Stimulated activated naive CD8-positive, alpha-beta T cell treated with anti-CD3 and anti-CD28 coated beads, Interleukin-15, amount 100 ng/mL, for 72 hours (primary cell): ENCODE measurements around the gene FAT3.

Experiments used
- ATAC-seq: fragments of 150-1000 bp; cut with Tn5 transposase; 2 replicates; pipeline ENCODE4 v1.10.0; 2021; ENCODE audit warnings: mild to moderate bottlenecking, moderate library complexity
- DNase-seq, 2 donors: peaks; one replicate each; pipeline ENCODE4 v3.0.0; 2021 to 2022
- H3K27ac Mint-ChIP-seq, 2 donors: one replicate each; pipeline ENCODE4 v1.8.0; 2022; ENCODE audit warnings: mild to moderate bottlenecking in 2 of 2, mixed read lengths in 2 of 2, moderate library complexity in 2 of 2
- H3K27me3 Mint-ChIP-seq: one replicate; pipeline ENCODE4 v1.8.0; 2022; ENCODE audit warnings: mixed read lengths
- H3K4me1 Mint-ChIP-seq: one replicate; pipeline ENCODE4 v1.8.0; 2022; ENCODE audit warnings: mild to moderate bottlenecking, mixed read lengths
- H3K4me3 Mint-ChIP-seq, 2 donors: one replicate each; pipeline ENCODE4 v1.8.0; 2022; ENCODE audit warnings: mild to moderate bottlenecking in 2 of 2, mixed read lengths in 2 of 2, moderate library complexity in 1 of 2
- H3K9me3 Mint-ChIP-seq, 2 donors: one replicate each; pipeline ENCODE4 v1.8.0; 2022; ENCODE audit warnings: mixed read lengths in 2 of 2

The FAT3 gene

GRCh38 chr11:92224054-92224406 lies 588 bp upstream of the FAT3 start:
- DNase-seq, result no peak
- H3K27me3 Mint-ChIP-seq, result peaks cover 71% of the 10 kb centered on the region
- H3K4me1 Mint-ChIP-seq, result peaks cover 6% of the 10 kb centered on the region
- H3K4me3 Mint-ChIP-seq, result no peak overlapping the region
- no peak overlapping the region for H3K27ac Mint-ChIP-seq
- peaks cover 0 to 6% of the 10 kb centered on the region in 2 donors for H3K9me3 Mint-ChIP-seq
- no peak for ATAC-seq

DNA sequence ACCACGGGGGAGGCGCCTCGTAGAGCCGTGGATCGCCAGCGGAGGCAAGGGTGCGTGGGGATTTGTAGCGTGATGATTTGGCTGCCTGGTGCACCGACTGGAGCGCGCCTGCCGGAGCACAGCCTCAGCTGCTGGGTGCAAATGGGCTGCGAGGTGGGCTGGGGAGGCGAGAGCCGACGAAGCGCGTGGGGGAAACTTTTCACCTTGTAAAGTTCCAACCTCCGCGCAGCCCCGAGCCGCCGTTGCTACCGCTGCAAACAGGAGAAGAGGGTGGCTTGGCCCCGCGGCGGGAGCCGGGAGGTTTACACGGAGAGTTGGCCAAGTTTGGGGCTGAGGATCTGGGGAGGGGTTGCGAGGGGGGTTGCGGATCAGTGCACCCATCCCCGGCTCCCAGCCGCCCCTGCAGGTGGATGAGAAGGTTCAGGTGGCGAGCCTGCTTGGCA lies 528 bp downstream of the FAT3 start:
- DNase-seq, result no peak
- peaks cover 0 to 6% of the 10 kb centered on the region in 2 donors for H3K9me3 Mint-ChIP-seq
- H3K4me1 Mint-ChIP-seq, result peaks cover 6% of the 10 kb centered on the region
- peaks cover 74% of the 10 kb centered on the region for H3K27me3 Mint-ChIP-seq
- no peak overlapping the region for H3K27ac Mint-ChIP-seq
- H3K4me3 Mint-ChIP-seq, result no peak overlapping the region
- ATAC-seq, result no peak

- ATAC-seq, result no peak
- peaks cover 70% of the 10 kb centered on the region for H3K27me3 Mint-ChIP-seq
- H3K9me3 Mint-ChIP-seq, result peaks cover 0 to 6% of the 10 kb centered on the region in 2 donors
- no peak overlapping the region for H3K27ac Mint-ChIP-seq
- H3K4me3 Mint-ChIP-seq, result no peak overlapping the region
- no peak for DNase-seq
- peaks cover 6% of the 10 kb centered on the region for H3K4me1 Mint-ChIP-seq
These were observed 1.1 kb downstream of the FAT3 start for GRCh38 chr11:92225568-92226330.

DNA sequence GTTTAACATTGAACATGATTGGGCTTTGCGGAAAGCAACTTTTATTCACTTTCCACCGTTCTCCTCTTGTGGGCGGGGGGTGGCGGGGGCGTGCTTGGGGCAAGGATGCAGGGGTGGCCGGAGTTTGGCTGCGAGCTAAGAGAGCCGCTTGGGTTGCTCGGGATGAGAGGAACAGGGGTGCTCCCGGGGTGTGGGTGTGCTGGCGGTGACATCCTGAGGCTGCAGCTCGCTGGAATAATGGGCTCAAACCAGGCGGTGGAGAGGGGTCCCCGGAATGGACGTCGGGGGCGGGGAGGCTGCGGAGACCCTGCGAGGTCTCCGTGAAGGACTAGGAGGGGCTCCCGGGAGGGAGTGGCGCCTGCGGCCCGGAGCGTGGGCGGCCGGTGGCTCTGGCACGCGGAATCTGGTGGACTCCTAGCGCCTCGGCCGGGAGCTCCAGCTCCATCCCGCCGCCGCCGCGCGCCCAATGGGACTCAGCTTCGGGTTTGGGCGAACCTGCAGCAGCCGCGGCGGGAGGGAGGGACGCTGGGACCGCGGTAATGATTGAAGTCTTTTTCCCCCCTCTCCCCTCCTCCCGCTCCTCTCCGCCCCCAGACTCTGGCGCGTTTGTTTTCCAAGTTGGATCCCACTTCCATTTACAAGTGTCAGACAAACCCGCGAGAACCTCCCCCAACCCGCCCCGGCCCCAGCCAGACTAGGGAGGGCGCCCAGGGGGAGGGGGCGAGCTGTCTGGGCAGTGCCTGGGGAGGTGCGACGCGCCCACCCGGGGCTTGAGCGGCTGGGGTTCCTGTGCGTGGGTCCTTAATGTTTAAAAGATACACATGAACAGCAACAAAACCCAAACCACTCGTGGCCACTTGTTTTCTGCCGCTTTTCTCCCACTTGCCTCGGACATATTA lies 2.0 kb downstream of the FAT3 start:
- peaks cover 6% of the 10 kb centered on the region for H3K4me1 Mint-ChIP-seq
- no peak for DNase-seq
- ATAC-seq, result no peak
- H3K9me3 Mint-ChIP-seq, result peaks cover 0 to 6% of the 10 kb centered on the region in 2 donors
- no peak overlapping the region for H3K27ac Mint-ChIP-seq
- no peak overlapping the region for H3K4me3 Mint-ChIP-seq
- peaks cover 68% of the 10 kb centered on the region for H3K27me3 Mint-ChIP-seq

- Mint-ChIP-seq H3K9me3 (peaks cover 0 to 6% of the 10 kb centered on the region in 2 donors), H3K4me1 (peaks cover 6% of the 10 kb centered on the region), H3K27ac (no peak overlapping the region), H3K27me3 (peaks cover 67% of the 10 kb centered on the region), H3K4me3 (no peak overlapping the region)
- ATAC-seq, result no peak
- DNase-seq, result no peak
These were observed 2.7 kb downstream of the FAT3 start for GRCh38 chr11:92227230-92227814.

GRCh38 chr11:92227959-92228935 lies 3.6 kb downstream of the FAT3 start:
- no peak for ATAC-seq
- H3K27ac Mint-ChIP-seq, result no peak overlapping the region
- H3K27me3 Mint-ChIP-seq, result peaks cover 58% of the 10 kb centered on the region
- peaks cover 6% of the 10 kb centered on the region for H3K4me1 Mint-ChIP-seq
- peaks cover 0 to 6% of the 10 kb centered on the region in 2 donors for H3K9me3 Mint-ChIP-seq
- H3K4me3 Mint-ChIP-seq, result no peak overlapping the region
- DNase-seq, result no peak

DNA sequence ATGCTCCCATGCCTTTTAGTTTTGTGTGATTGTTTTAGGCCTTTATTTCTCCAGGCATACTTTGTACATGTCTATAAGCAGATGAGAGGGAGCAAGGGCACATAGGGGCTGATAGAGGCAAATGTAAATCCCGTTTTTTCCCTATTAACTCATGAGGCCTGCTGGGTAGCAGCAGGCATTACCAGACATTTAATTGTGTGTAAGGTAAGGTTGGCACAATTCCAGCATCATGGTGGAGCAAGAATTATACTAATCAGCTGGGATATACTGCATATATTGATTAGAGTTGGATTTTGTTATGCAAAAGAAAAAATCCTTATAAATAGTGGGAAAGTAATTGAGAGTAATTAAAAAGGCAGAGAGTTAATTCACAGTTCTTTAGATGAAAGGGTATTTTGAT lies 12.2 kb downstream of the FAT3 start:
- Mint-ChIP-seq H3K4me1 (no peaks in the 10 kb centered on the region), H3K27me3 (no peaks in the 10 kb centered on the region), H3K4me3 (no peak overlapping the region), H3K27ac (no peak overlapping the region), H3K9me3 (no peaks in the 10 kb centered on the region)
- DNase-seq (no peak), ATAC-seq (no peak)

DNA sequence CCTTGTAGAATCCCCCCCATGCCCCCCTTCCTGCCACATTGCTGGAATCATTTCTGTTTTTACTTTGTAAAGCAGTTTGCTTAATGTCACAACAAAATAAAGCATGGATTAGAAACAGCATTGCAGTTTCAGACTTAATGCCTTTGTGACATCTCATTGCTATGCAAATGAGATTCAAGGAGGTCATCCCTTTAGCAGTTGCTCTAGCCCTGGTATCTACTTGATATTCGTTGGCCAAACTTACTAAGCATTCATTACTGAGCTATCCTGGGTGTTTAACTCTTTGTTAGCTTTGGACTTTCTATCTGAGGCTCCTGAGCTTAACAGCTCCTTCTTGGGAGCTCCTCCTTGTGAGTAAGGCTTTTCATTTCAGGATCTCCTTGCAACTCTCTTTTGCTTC lies 16.3 kb downstream of the FAT3 start:
- DNase-seq, result no peak
- H3K4me1 Mint-ChIP-seq, result no peaks in the 10 kb centered on the region
- H3K4me3 Mint-ChIP-seq, result no peak overlapping the region
- no peak for ATAC-seq
- H3K27ac Mint-ChIP-seq, result no peak overlapping the region
- H3K27me3 Mint-ChIP-seq, result no peaks in the 10 kb centered on the region
- H3K9me3 Mint-ChIP-seq, result no peaks in the 10 kb centered on the region

- no peak for ATAC-seq
These were observed 21.2 kb downstream of the FAT3 start for GRCh38 chr11:92245700-92246271.

GRCh38 chr11:92246630-92247029 lies 22.0 kb downstream of the FAT3 start:
- Mint-ChIP-seq H3K27me3 (no peaks in the 10 kb centered on the region), H3K9me3 (no peaks in the 10 kb centered on the region), H3K4me3 (no peak overlapping the region), H3K4me1 (no peaks in the 10 kb centered on the region), H3K27ac (no peak overlapping the region)
- DNase-seq, result no peak
- no peak for ATAC-seq

More at GRCh38 chr11:92245700-92246271, 21.2 kb downstream of the FAT3 start:
- no peak for DNase-seq
- no peaks in the 10 kb centered on the region for H3K9me3 Mint-ChIP-seq
- no peaks in the 10 kb centered on the region for H3K27me3 Mint-ChIP-seq
- no peak overlapping the region for H3K4me3 Mint-ChIP-seq
- no peaks in the 10 kb centered on the region for H3K4me1 Mint-ChIP-seq
- H3K27ac Mint-ChIP-seq, result no peak overlapping the region

- Mint-ChIP-seq H3K4me3 (no peak overlapping the region), H3K27me3 (no peaks in the 10 kb centered on the region), H3K27ac (no peak overlapping the region), H3K4me1 (no peaks in the 10 kb centered on the region), H3K9me3 (peaks cover 0 to 11% of the 10 kb centered on the region in 2 donors)
- DNase-seq, result no peak
- ATAC-seq, result no peak
These were observed 24.6 kb downstream of the FAT3 start for GRCh38 chr11:92249156-92249753.

- Mint-ChIP-seq H3K27me3 (no peaks in the 10 kb centered on the region), H3K4me1 (no peaks in the 10 kb centered on the region), H3K4me3 (no peak overlapping the region), H3K9me3 (peaks cover 0 to 11% of the 10 kb centered on the region in 2 donors), H3K27ac (no peak overlapping the region)
- DNase-seq (no peak), ATAC-seq (no peak)
These were observed 27.4 kb downstream of the FAT3 start for GRCh38 chr11:92251980-92252379.

DNA sequence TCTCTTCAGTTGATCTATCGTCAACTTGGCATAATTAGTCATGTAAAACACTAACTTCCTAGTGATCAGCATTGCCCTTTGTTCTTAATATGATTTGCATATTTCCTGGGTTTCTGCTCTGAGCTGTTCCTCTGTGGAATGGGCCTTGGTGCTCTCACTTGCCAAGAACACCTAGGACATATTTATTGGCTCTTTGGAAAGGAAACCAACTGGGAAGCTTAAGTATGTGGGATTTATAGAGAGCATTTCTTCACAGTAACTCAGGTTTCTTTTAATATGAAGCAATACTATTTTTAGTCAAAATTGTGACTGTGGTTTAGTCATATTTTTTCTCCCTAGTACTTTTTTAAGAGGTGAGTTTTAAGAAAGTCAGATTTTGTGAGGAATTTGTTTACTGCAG lies 28.8 kb downstream of the FAT3 start:
- no peak overlapping the region for H3K4me3 Mint-ChIP-seq
- ATAC-seq (no peak), DNase-seq (no peak)
- peaks cover 3 to 16% of the 10 kb centered on the region in 2 donors for H3K9me3 Mint-ChIP-seq
- H3K27me3 Mint-ChIP-seq, result no peaks in the 10 kb centered on the region
- H3K27ac Mint-ChIP-seq, result no peak overlapping the region
- H3K4me1 Mint-ChIP-seq, result no peaks in the 10 kb centered on the region

GRCh38 chr11:92253945-92254344 lies 29.3 kb downstream of the FAT3 start:
- DNase-seq, result no peak
- H3K9me3 Mint-ChIP-seq, result peaks cover 8 to 17% of the 10 kb centered on the region in 2 donors
- no peak overlapping the region for H3K4me3 Mint-ChIP-seq
- no peak overlapping the region for H3K27ac Mint-ChIP-seq
- H3K4me1 Mint-ChIP-seq, result no peaks in the 10 kb centered on the region
- ATAC-seq, result no peak
- no peaks in the 10 kb centered on the region for H3K27me3 Mint-ChIP-seq
